Measurements from ENCODE around the gene OTOA.
"Not testable (repeated sequence)": the region's sequence is repeated elsewhere in the genome, so short reads cannot be mapped to it uniquely, and the experiment has no call there.

OTOA gene

DNA sequence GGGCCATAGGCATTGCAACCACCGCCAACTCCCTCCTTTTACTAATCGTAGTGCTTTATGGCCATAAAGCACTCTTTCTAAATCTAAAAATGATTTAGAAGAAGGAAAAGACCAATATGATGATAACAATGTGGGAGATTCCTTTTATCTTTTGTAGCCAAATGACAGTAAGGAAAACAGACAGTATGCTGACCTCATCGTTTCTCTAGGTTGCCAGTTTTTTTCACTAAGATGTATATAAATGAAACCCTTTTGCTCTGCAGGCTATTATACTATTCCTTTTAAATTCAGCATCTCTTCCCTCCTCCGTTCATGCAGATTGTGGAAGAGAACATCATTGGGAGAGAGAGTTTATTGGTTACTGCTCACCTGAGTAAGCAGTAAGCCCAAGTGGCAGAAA lies 25.3 kb downstream of the OTOA start:
- Histone ChIP-seq H3K4me3 (ENCODE audit: low read depth, low read length) (no peak overlapping the region), H3K27ac (ENCODE audit: extremely low read depth, low read depth, low read length) (no peak overlapping the region), H3K36me3 (ENCODE audit: control insufficient read depth in 2 of 2, insufficient read depth in 1 of 2, low read length in 2 of 2) (no peaks in the 10 kb centered on the region), H3K4me1 (ENCODE audit: control insufficient read depth, insufficient read depth, low read length) (no peaks in the 10 kb centered on the region), H3K9me3 (ENCODE audit: control insufficient read depth, insufficient read depth, low read depth, low read length) (no peaks in the 10 kb centered on the region)
- POLR2A ChIA-PET, result no interaction called here
- CTCF ChIA-PET, result interaction anchor here (0.8 kb wide), 1 partner anchor 19 kb away, joined by 5 read pairs; no protein-coding TSS in a partner anchor
- TF ChIP-seq ZNF707 (tag by site-specific recombination; IDR thresholded peaks at IDR 0.05), result no peak
- TF ChIP-seq ZNF776 (tag by site-specific recombination; IDR thresholded peaks at IDR 0.05; ENCODE audit: borderline replicate concordance), result no peak
- no peak for TF ChIP-seq ZNF48 (tag by site-specific recombination; IDR thresholded peaks at IDR 0.05)
- TF ChIP-seq ZBTB48 (tag by site-specific recombination; IDR thresholded peaks at IDR 0.05), result no peak
- TF ChIP-seq ZNF169 (tag by site-specific recombination; IDR thresholded peaks at IDR 0.05), result no peak
- TF ChIP-seq ZBTB10 (tag by site-specific recombination; IDR thresholded peaks at IDR 0.05), result no peak
- no peak for TF ChIP-seq ZNF416 (tag by site-specific recombination; IDR thresholded peaks at IDR 0.05)
- TF ChIP-seq ZNF121 (tag by site-specific recombination; IDR thresholded peaks at IDR 0.05), result no peak
- TF ChIP-seq ZNF701 (tag by site-specific recombination; IDR thresholded peaks at IDR 0.05), result no peak
- no peak for TF ChIP-seq ZNF610 (tag by site-specific recombination; IDR thresholded peaks at IDR 0.05; ENCODE audit: borderline replicate concordance)
- TF ChIP-seq ZNF747 (tag by site-specific recombination; IDR thresholded peaks at IDR 0.05), result no peak
- TF ChIP-seq, protein P1, sequence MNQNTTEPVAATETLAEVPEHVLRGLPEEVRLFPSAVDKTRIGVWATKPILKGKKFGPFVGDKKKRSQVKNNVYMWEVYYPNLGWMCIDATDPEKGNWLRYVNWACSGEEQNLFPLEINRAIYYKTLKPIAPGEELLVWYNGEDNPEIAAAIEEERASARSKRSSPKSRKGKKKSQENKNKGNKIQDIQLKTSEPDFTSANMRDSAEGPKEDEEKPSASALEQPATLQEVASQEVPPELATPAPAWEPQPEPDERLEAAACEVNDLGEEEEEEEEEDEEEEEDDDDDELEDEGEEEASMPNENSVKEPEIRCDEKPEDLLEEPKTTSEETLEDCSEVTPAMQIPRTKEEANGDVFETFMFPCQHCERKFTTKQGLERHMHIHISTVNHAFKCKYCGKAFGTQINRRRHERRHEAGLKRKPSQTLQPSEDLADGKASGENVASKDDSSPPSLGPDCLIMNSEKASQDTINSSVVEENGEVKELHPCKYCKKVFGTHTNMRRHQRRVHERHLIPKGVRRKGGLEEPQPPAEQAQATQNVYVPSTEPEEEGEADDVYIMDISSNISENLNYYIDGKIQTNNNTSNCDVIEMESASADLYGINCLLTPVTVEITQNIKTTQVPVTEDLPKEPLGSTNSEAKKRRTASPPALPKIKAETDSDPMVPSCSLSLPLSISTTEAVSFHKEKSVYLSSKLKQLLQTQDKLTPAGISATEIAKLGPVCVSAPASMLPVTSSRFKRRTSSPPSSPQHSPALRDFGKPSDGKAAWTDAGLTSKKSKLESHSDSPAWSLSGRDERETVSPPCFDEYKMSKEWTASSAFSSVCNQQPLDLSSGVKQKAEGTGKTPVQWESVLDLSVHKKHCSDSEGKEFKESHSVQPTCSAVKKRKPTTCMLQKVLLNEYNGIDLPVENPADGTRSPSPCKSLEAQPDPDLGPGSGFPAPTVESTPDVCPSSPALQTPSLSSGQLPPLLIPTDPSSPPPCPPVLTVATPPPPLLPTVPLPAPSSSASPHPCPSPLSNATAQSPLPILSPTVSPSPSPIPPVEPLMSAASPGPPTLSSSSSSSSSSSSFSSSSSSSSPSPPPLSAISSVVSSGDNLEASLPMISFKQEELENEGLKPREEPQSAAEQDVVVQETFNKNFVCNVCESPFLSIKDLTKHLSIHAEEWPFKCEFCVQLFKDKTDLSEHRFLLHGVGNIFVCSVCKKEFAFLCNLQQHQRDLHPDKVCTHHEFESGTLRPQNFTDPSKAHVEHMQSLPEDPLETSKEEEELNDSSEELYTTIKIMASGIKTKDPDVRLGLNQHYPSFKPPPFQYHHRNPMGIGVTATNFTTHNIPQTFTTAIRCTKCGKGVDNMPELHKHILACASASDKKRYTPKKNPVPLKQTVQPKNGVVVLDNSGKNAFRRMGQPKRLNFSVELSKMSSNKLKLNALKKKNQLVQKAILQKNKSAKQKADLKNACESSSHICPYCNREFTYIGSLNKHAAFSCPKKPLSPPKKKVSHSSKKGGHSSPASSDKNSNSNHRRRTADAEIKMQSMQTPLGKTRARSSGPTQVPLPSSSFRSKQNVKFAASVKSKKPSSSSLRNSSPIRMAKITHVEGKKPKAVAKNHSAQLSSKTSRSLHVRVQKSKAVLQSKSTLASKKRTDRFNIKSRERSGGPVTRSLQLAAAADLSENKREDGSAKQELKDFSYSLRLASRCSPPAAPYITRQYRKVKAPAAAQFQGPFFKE (tag by site-specific recombination; IDR thresholded peaks at IDR 0.05; ENCODE audit: borderline replicate concordance), result no peak
- TF ChIP-seq HOXC10 (CRISPR knock-in tag; IDR thresholded peaks at IDR 0.05), result no peak
- TF ChIP-seq ZNF654 (tag by site-specific recombination; IDR thresholded peaks at IDR 0.05; ENCODE audit: low read depth), result no peak
- no peak for TF ChIP-seq ZNF501 (tag by site-specific recombination; IDR thresholded peaks at IDR 0.05)

DNA sequence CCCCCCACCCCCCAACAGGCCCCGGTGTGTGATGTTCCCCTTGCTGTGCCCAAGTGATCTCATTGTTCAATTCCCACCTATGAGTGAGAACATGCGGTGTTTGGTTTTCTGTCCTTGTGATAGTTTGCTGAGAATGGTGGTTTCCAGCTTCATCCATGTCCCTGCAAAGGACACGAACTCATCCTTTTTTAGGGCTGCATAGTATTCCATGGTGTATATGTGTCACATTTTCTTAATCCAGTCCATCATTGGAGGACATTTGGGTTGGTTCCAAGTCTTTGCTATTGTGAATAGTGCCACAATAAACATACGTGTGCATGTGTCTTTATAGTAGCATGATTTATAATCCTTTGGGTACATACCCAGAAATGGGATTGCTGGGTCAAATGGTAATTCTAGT lies 27.2 kb downstream of the OTOA start:
- CTCF ChIA-PET; H3K27ac ChIP-seq (ENCODE audit: extremely low read depth, low read depth, low read length); H3K4me3 ChIP-seq (ENCODE audit: low read depth, low read length); H3K9me3 ChIP-seq (ENCODE audit: control insufficient read depth, insufficient read depth, low read depth, low read length); H3K36me3 ChIP-seq (ENCODE audit: control insufficient read depth in 2 of 2, insufficient read depth in 1 of 2, low read length in 2 of 2); POLR2A ChIA-PET; H3K4me1 ChIP-seq (ENCODE audit: control insufficient read depth, insufficient read depth, low read length): not testable (repeated sequence)
- peak; percentile 86 for TF ChIP-seq ZNF146 (tag by site-specific recombination; IDR thresholded peaks at IDR 0.05)
